ENCODE data around the gene EID3. TPM values are rescaled to one million over a fixed set of nuclear protein-coding genes. Genes with fewer than 3 reads are reported as not detected.

Gene EID3
- polyA plus RNA-seq, 1 donor, result 1.4 TPM

Other genes starting within 250 kb of the EID3 start
- gene HCFC2, start 239.2 kb upstream of the EID3 start, polyA plus RNA-seq (ENCODE audit: insufficient read length), result 34.3 TPM
- gene NFYB, start 165.5 kb upstream of the EID3 start, polyA plus RNA-seq (ENCODE audit: insufficient read length), result 35.1 TPM
- 42.0 TPM for gene TXNRD1, start 88.0 kb upstream of the EID3 start, polyA plus RNA-seq (ENCODE audit: insufficient read length)
- 2.0 TPM for gene CHST11, start 153.2 kb downstream of the EID3 start, polyA plus RNA-seq (ENCODE audit: insufficient read length)

Data from forelimb muscle (tissue), 1 donor.